Activated naive CD8-positive, alpha-beta T cell treated with anti-CD3 and anti-CD28 coated beads, Interleukin-2, amount 10 ng/mL, durations not matched to agents 7 days and 5 days (primary cell): ENCODE measurements around the gene CCM2L. TPM values are rescaled to one million over a fixed set of nuclear protein-coding genes. Genes with fewer than 3 reads are reported as not detected.

ENCODE experiments used
- ATAC-seq: fragments of 150-1000 bp; cut with Tn5 transposase; one replicate; pipeline ENCODE4 v1.10.0; 2021; ENCODE audit warnings: low read depth, moderate library complexity
- POLR2A ChIA-PET: fragments of 350-600 bp; sonication (Branson Sonifier 250); formaldehyde crosslinking; loops from one replicate; lab custom pipeline; 2021; ENCODE audit warnings: antibody characterized with exemption; lab: Charles Lee
- DNase-seq: peaks from one replicate; pipeline ENCODE4 v3.0.0; 2021
- H3K27ac Mint-ChIP-seq: one replicate; pipeline ENCODE4 v1.8.0; 2022; ENCODE audit warnings: mild to moderate bottlenecking, mixed read lengths
- H3K27me3 Mint-ChIP-seq: one replicate; pipeline ENCODE4 v1.8.0; 2022; ENCODE audit warnings: mild to moderate bottlenecking, moderate library complexity, mixed read lengths
- H3K36me3 Mint-ChIP-seq: one replicate; pipeline ENCODE4 v1.8.0; 2021; ENCODE audit warnings: mild to moderate bottlenecking, mixed read lengths
- H3K4me1 Mint-ChIP-seq: one replicate; pipeline ENCODE4 v1.8.0; 2021; ENCODE audit warnings: mixed read lengths
- H3K4me3 Mint-ChIP-seq: one replicate; pipeline ENCODE4 v1.8.0; 2022; ENCODE audit warnings: mild to moderate bottlenecking, moderate library complexity, mixed read lengths
- H3K9me3 Mint-ChIP-seq: one replicate; pipeline ENCODE4 v1.8.0; 2021; ENCODE audit warnings: mixed read lengths
- total RNA-seq, 2 experiments: library from RNA; stranded (reverse); gene quantifications; one replicate each; pipeline ENCODE4 v1.2.3, GENCODE V29; 2021

The CCM2L gene
- total RNA-seq, 2 experiments from 2014 or later, result not detected

DNA sequence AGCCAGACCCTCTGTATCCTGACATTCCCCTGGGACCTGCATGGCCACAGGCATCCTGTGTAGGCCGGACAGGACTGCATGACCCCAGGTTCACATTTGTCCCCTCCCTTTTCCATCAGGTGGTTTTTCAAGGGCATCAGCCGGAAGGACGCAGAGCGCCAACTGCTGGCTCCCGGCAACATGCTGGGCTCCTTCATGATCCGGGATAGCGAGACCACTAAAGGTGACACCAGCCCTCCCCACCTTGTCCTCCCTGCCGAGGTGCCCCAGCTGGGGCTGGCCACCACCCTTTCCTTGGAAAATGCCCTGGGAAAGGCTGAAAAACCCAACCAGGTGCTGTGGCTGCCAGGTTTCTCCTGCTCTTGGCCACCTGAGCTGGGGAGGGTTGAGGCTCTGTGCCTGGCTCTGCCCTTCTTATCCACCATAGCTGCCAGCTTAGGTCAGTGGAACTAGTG, 69.4 kb downstream of the CCM2L start:
- no peak for DNase-seq
- Mint-ChIP-seq H3K27me3 (peaks cover 24% of the 10 kb centered on the region), H3K9me3 (no peaks in the 10 kb centered on the region), H3K27ac (no peak overlapping the region), H3K4me3 (no peak overlapping the region), H3K36me3 (no peaks in the 10 kb centered on the region), H3K4me1 (no peaks in the 10 kb centered on the region)
- POLR2A ChIA-PET, result no interaction called here
- ATAC-seq, result no peak

DNA sequence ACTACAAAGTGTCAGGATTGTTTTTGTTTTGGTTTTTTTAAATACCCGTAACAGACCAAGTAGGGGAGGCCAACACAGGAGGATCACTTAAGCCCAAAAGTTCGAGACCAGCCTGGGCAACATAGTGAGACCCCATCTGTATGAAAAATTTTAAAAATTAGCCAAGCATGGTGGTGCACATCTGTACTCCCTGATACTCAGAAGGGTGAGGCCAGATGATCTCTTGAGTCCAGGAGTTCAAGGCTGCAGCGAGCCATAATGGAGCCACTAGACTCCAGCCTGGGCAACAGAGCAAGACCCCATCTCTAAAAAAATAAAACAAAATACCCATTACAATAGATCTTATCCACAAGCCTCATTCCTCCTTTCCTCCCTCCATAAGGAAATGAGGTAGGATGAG, 70.5 kb downstream of the CCM2L start:
- H3K27me3 Mint-ChIP-seq, result peaks cover 29% of the 10 kb centered on the region
- H3K4me3 Mint-ChIP-seq, result no peak overlapping the region
- H3K36me3 Mint-ChIP-seq, result no peaks in the 10 kb centered on the region
- no peak for ATAC-seq
- no peak overlapping the region for H3K27ac Mint-ChIP-seq
- DNase-seq, result no peak
- H3K9me3 Mint-ChIP-seq, result no peaks in the 10 kb centered on the region
- POLR2A ChIA-PET, result no interaction called here
- peaks cover 5% of the 10 kb centered on the region for H3K4me1 Mint-ChIP-seq

Other genes with a start within 250 kb of the CCM2L start
- under 1 TPM; 0.31 to 0.39 TPM for gene MYLK2, start 191.1 kb upstream of the CCM2L start, total RNA-seq
- gene FOXS1, start 164.8 kb upstream of the CCM2L start, total RNA-seq, result not detected
- gene DUSP15, start 139.9 kb upstream of the CCM2L start, total RNA-seq, result not detected
- gene TTLL9, start 139.8 kb upstream of the CCM2L start, total RNA-seq, result not detected
- 10 to 100 TPM; 13.1 to 13.4 TPM for gene PDRG1, start 58.4 kb upstream of the CCM2L start, total RNA-seq
- not detected for gene XKR7, start 42.3 kb upstream of the CCM2L start, total RNA-seq
- under 1 TPM; 0.61 to 0.79 TPM for gene HCK, start 41.8 kb downstream of the CCM2L start, total RNA-seq
- 10 to 100 TPM; 36.9 to 39.7 TPM for gene TM9SF4, start 99.3 kb downstream of the CCM2L start, total RNA-seq
- gene PLAGL2, start 197.3 kb downstream of the CCM2L start, total RNA-seq, result 10 to 100 TPM; 20.4 to 20.8 TPM
- 10 to 100 TPM; 23.9 to 24.2 TPM for gene POFUT1, start 197.4 kb downstream of the CCM2L start, total RNA-seq